HEK293 (cell line): ENCODE measurements around the gene FERMT3.

Source experiments
- HOXA7 ChIP-seq: sonication (generic); formaldehyde crosslinking; IDR thresholded peaks from 2 replicates; pipeline ENCODE4 v1.8.1; 2022; ENCODE audit warnings: missing genetic modification reagents, borderline replicate concordance
- HOXC10 ChIP-seq: sonication (generic); formaldehyde crosslinking; IDR thresholded peaks from 2 replicates; pipeline ENCODE4 v1.8.1; 2023; ENCODE audit warnings: mild to moderate bottlenecking, missing genetic modification reagents
- REPIN1 ChIP-seq: fragments of 450-650 bp; formaldehyde crosslinking; IDR thresholded peaks from 2 replicates; pipeline ENCODE4 v1.5.1; 2017; ENCODE audit warnings: missing biosample characterization, missing genetic modification characterization, low read depth
- SP2 ChIP-seq: fragments of 450-650 bp; formaldehyde crosslinking; IDR thresholded peaks from 2 replicates; pipeline ENCODE4 v1.5.1; 2016; ENCODE audit warnings: missing biosample characterization, missing genetic modification characterization
- SP7 ChIP-seq: fragments of 450-650 bp; formaldehyde crosslinking; IDR thresholded peaks from 2 replicates; pipeline ENCODE4 v1.5.1; 2016; ENCODE audit warnings: missing biosample characterization, missing genetic modification characterization
- TSHZ1 ChIP-seq: fragments of 450-650 bp; formaldehyde crosslinking; IDR thresholded peaks from 2 replicates; pipeline ENCODE4 v1.5.1; 2016; ENCODE audit warnings: missing biosample characterization, missing genetic modification characterization, borderline replicate concordance
- ZBTB49 ChIP-seq: fragments of 450-650 bp; formaldehyde crosslinking; IDR thresholded peaks from 2 replicates; pipeline ENCODE4 v1.5.1; 2016; ENCODE audit warnings: missing biosample characterization, missing genetic modification characterization, low read depth
- ZBTB7A ChIP-seq: fragments of 450-650 bp; formaldehyde crosslinking; IDR thresholded peaks from 2 replicates; pipeline ENCODE4 v1.5.1; 2016; ENCODE audit warnings: low read depth, missing biosample characterization, missing genetic modification characterization
- ZFHX2 ChIP-seq: fragments of 450-650 bp; formaldehyde crosslinking; conservative IDR thresholded peaks from 2 replicates; pipeline ENCODE4 v1.5.1; 2016; ENCODE audit warnings: missing biosample characterization, missing genetic modification characterization
- ZFP37 ChIP-seq: fragments of 450-650 bp; formaldehyde crosslinking; IDR thresholded peaks from 2 replicates; pipeline ENCODE4 v1.5.1; 2016; ENCODE audit warnings: missing biosample characterization, missing genetic modification characterization
- ZIC2 ChIP-seq: fragments of 450-650 bp; formaldehyde crosslinking; IDR thresholded peaks from 2 replicates; pipeline ENCODE4 v1.5.1; 2016; ENCODE audit warnings: missing biosample characterization, missing genetic modification characterization
- ZNF112 ChIP-seq: fragments of 450-650 bp; formaldehyde crosslinking; IDR thresholded peaks from 2 replicates; pipeline ENCODE4 v1.5.0; 2017; ENCODE audit warnings: missing biosample characterization, missing genetic modification characterization
- ZNF114 ChIP-seq: fragments of 450-650 bp; formaldehyde crosslinking; IDR thresholded peaks from 2 replicates; pipeline ENCODE4 v1.5.0; 2017; ENCODE audit warnings: missing biosample characterization, missing genetic modification characterization
- ZNF133 ChIP-seq: fragments of 450-650 bp; formaldehyde crosslinking; IDR thresholded peaks from 2 replicates; pipeline ENCODE4 v1.5.1; 2016; ENCODE audit warnings: missing biosample characterization, missing genetic modification characterization
- ZNF175 ChIP-seq: fragments of 450-650 bp; formaldehyde crosslinking; IDR thresholded peaks from 2 replicates; pipeline ENCODE4 v1.5.1; 2016; ENCODE audit warnings: missing biosample characterization, missing genetic modification characterization
- ZNF214 ChIP-seq: fragments of 450-650 bp; formaldehyde crosslinking; IDR thresholded peaks from 2 replicates; pipeline ENCODE4 v1.5.1; 2017; ENCODE audit warnings: missing biosample characterization, mild to moderate bottlenecking, missing genetic modification characterization, borderline replicate concordance
- ZNF23 ChIP-seq: fragments of 450-650 bp; formaldehyde crosslinking; IDR thresholded peaks from 2 replicates; pipeline ENCODE4 v1.5.1; 2016; ENCODE audit warnings: missing biosample characterization, missing genetic modification characterization, borderline replicate concordance
- ZNF280D ChIP-seq: fragments of 450-650 bp; formaldehyde crosslinking; IDR thresholded peaks from 2 replicates; pipeline ENCODE4 v1.5.1; 2016; ENCODE audit warnings: missing biosample characterization, missing genetic modification characterization
- ZNF354C ChIP-seq: fragments of 450-650 bp; formaldehyde crosslinking; IDR thresholded peaks from 2 replicates; pipeline ENCODE4 v1.5.1; 2016; ENCODE audit warnings: missing biosample characterization, missing genetic modification characterization, low read depth, borderline replicate concordance
- ZNF548 ChIP-seq: fragments of 450-650 bp; formaldehyde crosslinking; IDR thresholded peaks from 2 replicates; pipeline ENCODE4 v1.5.1; 2016; ENCODE audit warnings: missing biosample characterization, missing genetic modification characterization
- ZNF580 ChIP-seq: fragments of 450-650 bp; formaldehyde crosslinking; IDR thresholded peaks from 2 replicates; pipeline ENCODE4 v1.5.1; 2016; ENCODE audit warnings: missing biosample characterization, missing genetic modification characterization
- ZNF629 ChIP-seq: fragments of 450-650 bp; formaldehyde crosslinking; IDR thresholded peaks from 2 replicates; pipeline ENCODE4 v1.5.1; 2017; ENCODE audit warnings: missing biosample characterization, missing genetic modification characterization
- ZNF692 ChIP-seq: fragments of 450-650 bp; formaldehyde crosslinking; IDR thresholded peaks from 2 replicates; pipeline ENCODE4 v1.5.1; 2016; ENCODE audit warnings: missing biosample characterization, missing genetic modification characterization
- ZNF776 ChIP-seq: fragments of 450-650 bp; formaldehyde crosslinking; IDR thresholded peaks from 2 replicates; pipeline ENCODE4 v1.5.0; 2017; ENCODE audit warnings: missing biosample characterization, missing genetic modification characterization, borderline replicate concordance
- ZNF792 ChIP-seq: fragments of 450-650 bp; formaldehyde crosslinking; IDR thresholded peaks from 2 replicates; pipeline ENCODE4 v1.5.1; 2016; ENCODE audit warnings: missing biosample characterization, missing genetic modification characterization

The FERMT3 gene

GRCh38 chr11:64185175-64185692 is 21.3 kb upstream of the FERMT3 start (continued):
- TF ChIP-seq ZNF548 (no peak), ZNF114 (tag by site-specific recombination) (no peak), ZFP37 (tag by site-specific recombination) (peak; percentile 85), ZNF133 (tag by site-specific recombination) (no peak), REPIN1 (tag by site-specific recombination) (no peak), ZBTB7A (tag by site-specific recombination) (0 out of 2 replicates have a peak, but pooled peaks have one; percentile 52), ZNF692 (tag by site-specific recombination) (peak; percentile 85), ZNF580 (0 out of 2 replicates have a peak, but pooled peaks have one; percentile 8), ZNF792 (tag by site-specific recombination) (0 out of 2 replicates have a peak, but pooled peaks have one; percentile 43), ZNF354C (tag by site-specific recombination) (no peak), ZNF214 (tag by site-specific recombination) (no peak), SP7 (tag by site-specific recombination) (peak; percentile 68), ZFHX2 (tag by site-specific recombination) (no peak), ZNF629 (tag by site-specific recombination) (peak; percentile 62), HOXA7 (CRISPR knock-in tag) (no peak), ZNF112 (tag by site-specific recombination) (no peak), ZBTB49 (tag by site-specific recombination) (no peak), SP2 (tag by site-specific recombination) (no peak), ZNF280D (tag by site-specific recombination) (no peak), ZIC2 (0 out of 2 replicates have a peak, but pooled peaks have one; percentile 7), HOXC10 (CRISPR knock-in tag) (0 out of 2 replicates have a peak, but pooled peaks have one; percentile 70), ZNF175 (tag by site-specific recombination) (no peak), ZNF23 (tag by site-specific recombination) (no peak), TSHZ1 (tag by site-specific recombination) (no peak), ZNF776 (tag by site-specific recombination) (no peak)
